Inferior parietal cortex (tissue), 1 donor: ENCODE data around the gene MYBBP1A.
"Not testable (repeated sequence)": the region's sequence is repeated elsewhere in the genome, so short reads cannot be mapped to it uniquely, and the experiment has no call there.

Experiments used
- DNase-seq: peaks from one replicate; pipeline ENCODE4 v3.0.0-alpha.2; 2016; ENCODE audit errors: extremely low spot score

MYBBP1A gene

GRCh38 chr17:4588898-4589625, 33.9 kb upstream of the MYBBP1A start:
- no peak for DNase-seq

DNA sequence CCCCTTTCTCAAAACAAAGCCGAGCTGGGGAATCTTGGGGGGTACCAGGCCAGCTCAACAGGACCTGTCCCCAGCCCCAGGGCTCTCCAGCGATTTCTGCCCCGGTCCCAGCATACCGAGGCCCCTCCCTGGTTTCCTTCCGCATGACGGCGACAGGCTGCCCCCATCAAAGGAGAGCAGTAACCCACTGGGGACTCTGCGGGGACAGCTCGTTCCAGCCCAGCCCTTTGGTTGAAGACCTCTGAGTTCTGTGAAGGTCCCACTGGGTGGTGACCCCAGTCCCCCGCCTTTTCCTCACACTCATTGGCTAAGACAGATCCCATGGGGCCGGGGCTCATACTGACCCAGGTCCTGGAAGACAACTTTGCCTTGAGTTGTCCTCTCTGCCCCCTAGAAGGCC, 33.2 kb upstream of the MYBBP1A start:
- no peak for DNase-seq

DNA sequence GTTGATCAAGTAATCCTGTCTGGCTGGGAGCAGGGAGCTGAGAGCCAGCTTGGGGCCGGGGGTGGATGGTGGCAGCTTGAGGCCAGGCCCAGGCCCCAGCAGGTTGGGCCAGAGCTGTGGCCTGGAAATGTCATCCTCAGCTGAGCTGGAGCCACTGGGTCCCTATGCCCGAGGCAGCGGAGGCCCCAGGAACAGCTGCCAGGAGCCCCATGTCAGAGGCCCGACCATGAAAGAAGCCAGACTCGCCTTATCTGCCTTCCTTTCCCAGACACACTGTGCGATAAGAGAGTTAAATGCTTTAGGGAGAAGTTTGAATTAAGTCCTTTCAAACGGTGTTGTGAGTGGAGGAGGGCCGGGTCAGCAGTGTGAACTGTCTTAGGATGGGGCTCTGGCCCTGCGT, 32.6 kb upstream of the MYBBP1A start:
- DNase-seq, result no peak

DNA sequence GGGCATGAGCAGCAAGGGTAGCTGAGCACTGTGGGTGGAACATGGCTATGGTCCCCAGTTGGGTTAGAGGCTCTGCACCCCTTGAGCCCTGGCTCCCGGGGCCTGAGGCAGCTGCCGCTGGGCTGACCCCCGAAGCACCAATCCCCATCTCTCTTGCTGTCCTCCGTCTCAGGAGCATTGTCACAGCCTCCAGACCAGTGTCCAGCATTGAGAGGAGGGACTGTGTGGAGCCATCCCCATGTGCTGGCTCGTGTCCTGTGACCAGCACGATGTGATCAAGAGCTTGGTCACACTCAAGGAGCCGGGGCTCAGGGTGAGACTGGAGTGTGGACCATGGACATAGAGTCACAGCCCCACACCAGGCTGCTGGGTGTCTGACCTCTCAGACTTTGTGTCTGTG, 32.0 kb upstream of the MYBBP1A start:
- no peak for DNase-seq

DNA sequence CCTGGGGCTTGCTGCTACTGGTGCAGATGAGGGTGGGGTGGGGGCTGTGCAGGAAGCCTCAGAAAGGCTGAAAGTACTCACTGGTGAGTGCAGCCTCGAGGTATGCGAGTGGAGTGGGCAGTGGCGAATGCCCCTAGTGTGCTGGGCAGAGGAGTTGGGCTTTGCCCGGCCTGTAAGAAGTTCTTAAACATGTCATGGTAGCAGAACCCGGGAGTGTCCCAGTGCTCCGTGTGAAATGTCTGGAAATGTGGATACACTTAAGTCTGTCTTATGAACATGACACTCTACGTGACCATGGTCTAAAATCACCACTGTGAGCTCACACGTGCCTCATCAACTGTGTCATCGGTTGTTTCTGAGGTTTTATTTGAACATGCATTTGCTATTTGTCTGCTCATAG, 30.9 kb upstream of the MYBBP1A start:
- DNase-seq, result no peak

- DNase-seq, result no peak
Measured at GRCh38 chr17:4585638-4585994, 30.4 kb upstream of the MYBBP1A start.

DNA sequence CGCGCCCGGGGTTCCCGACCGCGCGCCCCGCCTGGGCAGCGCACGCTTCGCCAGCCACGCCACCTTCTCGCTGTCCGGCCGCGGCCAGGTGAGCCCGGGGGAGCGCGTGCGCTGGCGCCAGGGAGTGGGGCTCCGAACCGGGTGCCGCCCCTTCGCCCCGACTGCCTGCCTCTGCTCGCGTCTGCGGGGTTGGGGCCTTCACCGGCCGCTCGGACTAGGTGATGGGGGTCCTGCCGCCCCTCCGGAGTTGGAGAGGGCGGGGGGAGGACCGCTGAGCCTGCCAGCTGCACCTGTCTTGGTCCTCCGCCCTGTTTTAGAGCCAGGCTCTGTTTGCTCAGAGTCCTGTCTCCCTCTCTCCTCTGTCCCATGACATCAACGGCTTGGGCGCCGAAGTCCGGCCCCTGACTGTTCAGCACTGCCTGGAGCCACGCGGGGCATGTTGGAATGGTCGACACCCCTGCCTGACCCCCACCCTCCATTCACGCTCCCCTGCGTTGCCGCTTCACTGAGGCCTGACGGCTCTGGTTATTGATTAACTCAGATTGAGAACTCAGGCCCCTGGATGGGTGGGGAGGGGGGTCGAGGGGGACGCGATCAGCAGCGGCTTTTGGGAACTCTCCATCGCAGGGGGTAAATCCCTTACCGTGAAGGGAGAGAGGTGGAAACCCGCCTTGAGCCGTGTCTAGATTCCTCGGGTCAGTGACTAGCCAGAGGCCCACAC, 29.9 kb upstream of the MYBBP1A start:
- no peak for DNase-seq

DNA sequence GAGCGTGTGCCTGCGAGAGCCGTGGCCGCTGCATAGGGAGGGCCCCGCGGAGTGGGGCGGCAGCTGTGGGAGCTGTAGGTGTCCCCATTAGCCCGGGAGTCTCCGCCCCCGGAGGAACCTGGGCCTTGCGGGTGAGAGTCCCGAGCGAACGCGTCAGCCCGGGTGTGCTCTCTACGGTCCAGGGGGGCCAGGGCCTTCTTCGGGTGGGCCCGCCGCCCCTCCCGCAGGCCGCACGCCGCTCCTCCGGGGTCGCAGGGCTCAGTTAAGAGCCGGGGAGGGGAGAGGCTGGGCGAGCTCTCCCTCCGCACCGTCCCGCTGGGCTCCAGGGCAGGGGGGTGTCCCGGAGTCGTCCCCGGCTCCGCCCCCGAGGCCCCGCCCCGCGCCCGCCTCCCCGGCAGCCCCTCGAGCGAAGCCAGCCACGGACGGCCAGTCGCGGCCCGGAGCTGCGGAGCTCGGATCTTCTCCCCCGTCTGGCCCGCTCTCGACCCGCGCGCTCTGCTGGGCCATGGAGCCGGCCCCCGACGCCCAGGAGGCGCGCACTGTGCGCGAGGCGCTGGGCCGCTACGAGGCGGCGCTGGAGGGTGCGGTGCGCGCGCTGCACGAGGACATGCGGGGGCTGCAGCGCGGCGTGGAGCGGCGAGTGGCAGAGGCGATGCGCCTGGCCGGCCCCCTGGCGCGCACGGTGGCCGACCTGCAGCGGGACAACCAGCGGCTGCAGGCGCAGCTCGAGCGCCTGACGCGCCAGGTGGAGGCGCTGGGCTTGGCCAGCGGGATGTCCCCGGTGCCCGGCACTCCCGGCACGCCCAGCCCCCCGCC, 29.1 kb upstream of the MYBBP1A start, which contains the start of gene SMTNL2:
Gene SMTNL2, plus strand, starts transcription at position 429 of the 816 bp plus-strand sequence. Its CDS starts 77 bp downstream, at position 506.
- DNase-seq, result no peak

DNA sequence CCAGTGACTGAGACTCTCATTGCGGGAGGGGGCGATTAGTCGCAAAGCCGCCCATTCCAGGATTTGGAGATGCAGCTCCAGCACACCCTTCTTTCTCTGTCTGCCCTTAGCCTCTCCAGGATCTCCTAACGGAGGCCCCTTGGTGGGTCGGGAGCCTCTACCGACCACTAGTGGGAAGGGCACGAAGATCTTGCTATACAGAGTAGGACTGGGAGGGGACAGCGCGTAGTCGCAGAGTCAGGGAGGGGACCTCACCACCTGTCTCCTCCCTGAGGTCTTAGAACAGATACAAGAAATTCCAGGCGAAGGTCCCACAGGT, 28.6 kb upstream of the MYBBP1A start:
- no peak for DNase-seq

GRCh38 chr17:4583206-4583605, 28.0 kb upstream of the MYBBP1A start:
- no peak for DNase-seq

DNA sequence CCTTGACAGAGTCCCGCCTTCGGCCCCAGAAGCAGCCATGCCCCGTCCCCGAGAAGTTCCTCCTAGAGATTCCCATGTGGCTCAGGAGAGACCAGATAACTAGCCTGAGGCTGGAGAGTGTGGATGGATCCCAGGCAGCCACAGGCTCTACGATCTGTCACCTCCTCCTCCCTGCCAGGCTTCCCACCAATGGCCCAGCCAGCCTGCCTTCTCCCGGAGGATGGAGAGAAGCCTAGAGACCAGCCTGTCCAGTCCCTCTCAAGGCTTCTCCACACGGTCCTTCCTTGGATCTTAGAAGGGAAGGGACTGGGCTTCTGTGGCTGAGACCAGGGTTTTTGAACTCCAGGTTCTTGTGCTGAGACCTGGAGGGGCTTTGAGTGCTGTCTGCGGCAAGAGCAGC, 27.5 kb upstream of the MYBBP1A start:
- DNase-seq, result no peak

DNA sequence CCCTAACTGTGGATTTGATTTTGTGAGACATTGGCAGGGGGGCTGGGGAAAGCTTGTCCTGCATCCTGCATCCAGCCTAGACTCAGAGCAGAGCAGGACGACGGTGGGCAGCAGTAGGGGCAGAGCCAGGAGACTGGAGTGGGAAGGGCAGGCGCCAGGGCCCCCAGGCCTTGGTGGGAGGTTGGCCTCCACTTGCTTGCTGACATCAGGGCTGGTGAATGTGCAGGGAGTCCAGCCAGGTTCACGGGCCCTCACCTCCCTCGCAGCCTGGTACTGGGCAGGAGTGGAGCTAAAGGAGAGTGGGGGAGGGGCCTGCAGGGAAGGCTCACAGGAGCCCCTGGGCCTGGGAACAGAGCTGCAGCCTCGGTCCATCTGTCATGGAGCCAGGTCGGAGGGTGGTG, 26.9 kb upstream of the MYBBP1A start:
- DNase-seq, result no peak

DNA sequence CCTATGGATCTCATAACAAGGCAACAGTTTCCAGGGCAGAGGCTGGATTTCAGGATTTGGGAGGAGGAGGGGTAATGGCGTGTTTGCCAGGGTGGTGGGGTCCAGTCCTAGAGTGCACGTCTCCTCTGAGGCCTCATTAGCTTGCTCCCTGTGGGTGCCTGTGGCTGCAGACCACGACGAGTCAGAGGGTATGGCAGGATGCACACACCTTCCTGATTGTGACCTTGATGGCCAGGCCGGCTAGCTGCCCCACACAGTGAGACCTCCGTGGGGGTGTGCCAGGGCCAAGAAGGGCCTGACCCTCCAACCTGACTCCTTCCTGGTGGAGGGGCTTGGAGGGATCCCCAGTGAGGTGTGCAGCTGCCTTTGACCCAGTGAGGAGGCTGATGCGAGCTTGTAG, 25.1 kb upstream of the MYBBP1A start:
- no peak for DNase-seq

DNA sequence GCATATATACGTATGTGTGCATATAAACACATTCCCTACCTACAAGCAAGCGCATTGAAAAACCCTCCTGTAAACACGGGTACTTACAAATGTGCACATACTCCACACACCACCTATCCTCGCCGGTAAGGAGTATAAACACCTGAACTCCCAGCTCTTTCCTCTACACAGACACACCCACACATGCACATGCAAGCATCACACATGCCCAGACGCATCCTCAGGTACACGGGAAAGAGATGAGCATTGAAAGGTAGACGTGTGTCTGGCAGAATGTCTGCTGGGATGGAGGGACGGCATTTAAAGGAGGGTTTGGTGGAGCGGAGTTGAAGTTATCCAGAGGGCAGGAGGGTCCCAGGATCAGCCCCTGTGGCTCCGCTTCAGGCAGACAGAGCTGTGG, 24.5 kb upstream of the MYBBP1A start:
- no peak for DNase-seq

GRCh38 chr17:4578349-4578748, 23.2 kb upstream of the MYBBP1A start:
- DNase-seq, result not testable (repeated sequence)

GRCh38 chr17:4577386-4577993, 22.3 kb upstream of the MYBBP1A start:
- DNase-seq, result no peak

GRCh38 chr17:4576729-4577322, 21.6 kb upstream of the MYBBP1A start:
- no peak for DNase-seq

DNA sequence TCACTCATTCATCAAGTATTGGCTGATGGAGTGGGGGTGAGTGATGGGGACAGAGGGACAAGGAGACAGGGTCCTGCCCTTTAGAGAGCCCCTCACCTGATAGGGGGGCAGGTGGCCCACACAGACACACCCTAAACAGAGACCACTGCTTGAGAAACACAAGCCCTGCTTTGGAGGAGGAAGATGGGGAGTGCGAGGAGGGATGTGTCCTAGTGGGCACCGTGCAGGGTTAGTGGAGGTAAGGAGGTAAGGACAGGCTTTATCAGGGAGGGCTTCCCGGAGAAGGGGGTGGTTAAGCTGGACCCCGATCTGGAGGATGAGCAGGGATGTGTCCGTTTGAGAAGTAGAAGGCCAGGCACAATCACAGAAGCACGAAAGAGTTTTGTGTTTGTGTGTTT, 21.0 kb upstream of the MYBBP1A start:
- DNase-seq, result no peak

GRCh38 chr17:4574448-4575045, 19.4 kb upstream of the MYBBP1A start:
- DNase-seq, result no peak

DNA sequence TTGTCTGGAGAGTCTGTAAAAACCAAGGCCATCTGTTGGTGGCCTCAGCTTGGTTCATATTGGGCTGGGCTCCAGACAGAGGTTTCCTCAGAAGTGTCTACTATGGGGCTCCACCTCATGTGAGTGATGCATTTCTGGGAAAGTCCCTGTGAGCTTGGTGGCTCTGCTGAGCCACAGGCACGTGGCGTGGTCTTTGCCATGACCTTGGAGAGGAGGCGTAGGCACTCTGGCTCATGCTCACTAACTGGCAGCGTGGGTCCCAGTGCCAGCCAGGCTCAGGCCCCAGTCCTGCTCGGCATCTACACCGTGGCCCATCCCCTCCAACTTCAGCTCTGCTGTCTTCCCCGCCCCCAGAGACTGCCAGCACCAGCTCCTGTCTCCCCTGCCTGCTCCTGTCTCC, 18.5 kb upstream of the MYBBP1A start:
- no peak for DNase-seq

GRCh38 chr17:4573115-4573514, 17.9 kb upstream of the MYBBP1A start:
- DNase-seq, result no peak

DNA sequence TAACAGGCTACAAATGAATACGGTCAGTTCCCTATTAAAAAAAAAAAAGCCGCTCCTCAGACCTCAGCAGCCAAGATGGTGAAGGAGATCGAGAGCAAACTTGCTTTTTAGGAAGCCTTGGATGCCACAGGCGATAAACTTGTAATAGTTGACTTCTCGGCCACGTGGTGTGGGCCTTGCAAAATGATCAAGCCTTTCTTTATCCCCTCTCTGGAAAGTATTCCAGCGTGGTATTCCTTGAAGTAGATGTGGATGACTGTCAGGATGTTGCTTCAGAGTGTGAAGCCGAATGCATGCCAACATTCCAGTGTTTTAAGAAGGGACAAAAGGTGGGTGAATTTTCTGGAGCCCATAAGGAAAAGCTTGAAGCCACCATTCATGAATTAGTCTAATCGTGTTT, 16.9 kb upstream of the MYBBP1A start:
- DNase-seq, result no peak
